Dedifferentiated amniotic fluid mesenchymal stem cell (primary cell): ENCODE data around the gene NTM.

ENCODE experiments used
- DNase-seq: peaks from one replicate; pipeline ENCODE4 v3.0.0-alpha.2; 2016; ENCODE audit errors: extremely low spot score

Gene NTM

GRCh38 chr11:131499199-131499598 is 128.8 kb downstream of the NTM start:
- no peak for DNase-seq

GRCh38 chr11:131503017-131503416 is 132.6 kb downstream of the NTM start:
- no peak for DNase-seq

GRCh38 chr11:131504199-131504949 is 134.0 kb downstream of the NTM start:
- peak; percentile 22 for DNase-seq

GRCh38 chr11:131506348-131506747 is 135.9 kb downstream of the NTM start:
- no peak for DNase-seq

- DNase-seq: no peak
Measured at GRCh38 chr11:131510662-131511061, 140.2 kb downstream of the NTM start.

GRCh38 chr11:131511794-131512193 is 141.4 kb downstream of the NTM start:
- DNase-seq: no peak

- DNase-seq: no peak
Measured at GRCh38 chr11:131512228-131512627, 141.8 kb downstream of the NTM start.

- DNase-seq: no peak
Measured at GRCh38 chr11:131514062-131514461, 143.6 kb downstream of the NTM start.

GRCh38 chr11:131518305-131518838 is 148.0 kb downstream of the NTM start:
- no peak for DNase-seq

GRCh38 chr11:131522851-131523250 is 152.4 kb downstream of the NTM start:
- DNase-seq: no peak

- no peak for DNase-seq
Measured at GRCh38 chr11:131530407-131530806, 160.0 kb downstream of the NTM start.

- no peak for DNase-seq
Measured at GRCh38 chr11:131533149-131533548, 162.7 kb downstream of the NTM start.

- DNase-seq: no peak
Measured at GRCh38 chr11:131533998-131534397, 163.6 kb downstream of the NTM start.

- DNase-seq: no peak
Measured at GRCh38 chr11:131534611-131535010, 164.2 kb downstream of the NTM start.

GRCh38 chr11:131536159-131536558 is 165.7 kb downstream of the NTM start:
- no peak for DNase-seq

- DNase-seq: no peak
Measured at GRCh38 chr11:131537196-131537595, 166.8 kb downstream of the NTM start.

GRCh38 chr11:131537748-131538147 is 167.3 kb downstream of the NTM start:
- DNase-seq: no peak

- no peak for DNase-seq
Measured at GRCh38 chr11:131538322-131538721, 167.9 kb downstream of the NTM start.

GRCh38 chr11:131540676-131541075 is 170.3 kb downstream of the NTM start:
- no peak for DNase-seq

GRCh38 chr11:131543389-131544025 is 173.1 kb downstream of the NTM start:
- no peak for DNase-seq

GRCh38 chr11:131544591-131544990 is 174.2 kb downstream of the NTM start:
- DNase-seq: no peak

GRCh38 chr11:131546218-131546895 is 175.9 kb downstream of the NTM start:
- DNase-seq: no peak

- no peak for DNase-seq
Measured at GRCh38 chr11:131549099-131549498, 178.7 kb downstream of the NTM start.
